ENCODE measurements around the gene SFRP5. TPM values are rescaled to one million over a fixed set of nuclear protein-coding genes. Genes with fewer than 3 reads are reported as not detected.

Gene SFRP5
- total and polyA plus RNA-seq, 2 of the 13 experiments (the other 11 are each of a cell fraction or from before 2014, with no cell fraction given): 0.32 to 1.7 TPM

DNA sequence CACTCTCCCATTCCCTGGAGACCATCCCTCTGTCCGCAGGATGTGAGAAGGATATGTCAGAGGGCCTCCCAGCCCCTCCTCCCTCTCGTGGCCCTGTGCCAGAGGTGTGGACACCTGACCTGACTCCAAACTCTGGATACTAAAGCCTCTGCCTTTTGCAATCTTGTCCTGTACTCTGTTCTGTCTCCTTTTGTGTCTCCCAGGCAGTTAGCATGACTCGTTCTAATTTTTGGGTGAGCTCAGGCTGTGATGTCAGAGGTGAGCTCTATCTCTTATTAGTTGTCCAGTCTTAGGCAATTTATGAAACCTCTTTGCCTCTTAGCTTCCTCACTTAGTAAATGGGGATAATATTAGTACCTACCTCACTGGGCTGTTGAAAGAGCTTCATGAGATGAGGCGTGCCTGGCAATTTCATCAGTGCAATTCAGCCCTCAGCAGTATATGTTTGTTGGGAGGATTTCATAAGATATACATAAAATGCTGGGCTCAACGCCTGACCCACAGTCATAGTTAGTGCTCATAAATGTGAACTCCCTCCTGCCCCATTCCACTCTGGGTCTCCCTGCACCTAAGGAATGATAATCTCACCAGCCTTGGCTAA lies 47.4 kb downstream of the SFRP5 start:
- intact Hi-C loops (cut with micrococcal nuclease; ENCODE audit: unreplicated experiment): no loop called here
- FAIRE-seq (no peak), ATAC-seq (peak; percentile 68)

DNA sequence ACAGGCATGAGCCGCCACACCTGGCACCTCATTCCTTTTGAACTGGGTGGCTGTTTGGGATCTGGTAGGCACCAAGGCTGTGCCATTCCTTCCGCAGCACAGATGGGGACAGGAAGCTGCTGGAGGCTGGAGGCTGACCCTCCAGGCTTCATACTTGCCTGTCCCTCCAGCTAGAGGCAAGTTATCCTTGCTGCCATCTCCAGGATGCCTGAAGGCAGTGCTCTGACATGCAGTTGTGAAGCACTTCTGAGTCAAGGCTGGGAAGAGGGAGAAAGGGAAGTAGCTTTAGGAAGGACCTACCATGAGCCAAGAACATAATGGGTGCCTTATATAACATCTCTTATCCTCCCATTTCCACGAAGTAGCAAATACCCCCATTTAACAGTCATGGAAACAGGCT lies 48.8 kb downstream of the SFRP5 start:
- BruUV-seq (replicated peaks): no TSS peak
- WGBS (ENCODE audit: low lambda C conversion rate): 8% methylated on average over 1 of the region's 3 CpGs
- no peak overlapping the region for H3K9ac ChIP-seq (ENCODE audit: insufficient read depth, low read depth, low read length)
- H3K79me2 ChIP-seq (ENCODE audit: insufficient read depth, low read length): no peaks in the 10 kb centered on the region
- no peak overlapping the region for H3K4me2 ChIP-seq (ENCODE audit: low read depth, low read length)
- no peak overlapping the region for H2AFZ ChIP-seq (ENCODE audit: low read length)
- DNase-seq (ENCODE audit: low spot score) (no peak), FAIRE-seq (no peak), ATAC-seq (no peak)
- no peaks in the 10 kb centered on the region for H3K36me3 ChIP-seq (replicated peaks in 1 of 2; ENCODE audit: control insufficient read depth in 1 of 2, insufficient read depth in 2 of 2, low read length in 2 of 2)
- 0 out of 5 replicates have a peak, but pooled peaks cover 0 to 3% of the 10 kb centered on the region in 2 experiments for H3K27me3 ChIP-seq (ENCODE audit: control insufficient read depth in 1 of 2, insufficient read depth in 2 of 2, low read length in 2 of 2)
- H4K20me1 ChIP-seq (ENCODE audit: insufficient read depth, low read length): no peaks in the 10 kb centered on the region
- H3K9me3 ChIP-seq (ENCODE audit: low read length): no peaks in the 10 kb centered on the region
- in situ Hi-C loops (cut with HindIII; ENCODE audit: extremely low pct_ligation_motif_present, low pct_unique_long_range_greater_than_20kb): no loop called here
- no peak overlapping the region for H3K4me3 ChIP-seq (replicated peaks in 1 of 3; ENCODE audit: insufficient read depth in 1 of 3, low read depth in 2 of 3, low read length in 3 of 3)
- CTCF ChIA-PET (ENCODE audit: low intra/inter-chr PET ratio, low total read pairs): no interaction called here
- H3K4me1 ChIP-seq (ENCODE audit: insufficient read depth, low read length): peaks cover 38% of the 10 kb centered on the region
- intact Hi-C loops (cut with micrococcal nuclease; ENCODE audit: unreplicated experiment): no loop called here
- POLR2A ChIA-PET: interaction anchor here (1.0 kb wide), 1 partner anchor 36 kb away, joined by 3 read pairs; the partner anchor contains the start of gene AVPI1
- no peak overlapping the region for H3K27ac ChIP-seq (ENCODE audit: extremely low read length, insufficient read depth, low read length)
- no peak for TF ChIP-seq CREB1 (IDR thresholded peaks at IDR 0.05)
- TF ChIP-seq CREB1 (CRISPR knock-in tag; IDR thresholded peaks at IDR 0.05): no peak
- TF ChIP-seq RXRA (CRISPR knock-in tag; IDR thresholded peaks at IDR 0.05): no peak
- TF ChIP-seq ZNF75D (CRISPR knock-in tag; IDR thresholded peaks at IDR 0.05; ENCODE audit: borderline replicate concordance): no peak
- no peak for TF ChIP-seq ZNF652 (CRISPR knock-in tag; IDR thresholded peaks at IDR 0.05; ENCODE audit: borderline replicate concordance, low read depth)
- TF ChIP-seq PRMT3 (CRISPR knock-in tag; IDR thresholded peaks at IDR 0.05; ENCODE audit: borderline replicate concordance, low read depth): no peak
- TF ChIP-seq HES4 (CRISPR knock-in tag; IDR thresholded peaks at IDR 0.05; ENCODE audit: borderline replicate concordance): no peak
- TF ChIP-seq TFE3 (CRISPR knock-in tag; IDR thresholded peaks at IDR 0.05): no peak
- TF ChIP-seq ZNF557 (CRISPR knock-in tag; IDR thresholded peaks at IDR 0.05): no peak

More for the DNA sequence above, 47.4 kb downstream of the SFRP5 start:
- BruUV-seq (replicated peaks): no TSS peak
- WGBS (ENCODE audit: low lambda C conversion rate): 2% methylated on average over 5 of the region's 5 CpGs
- DNase-seq (ENCODE audit: low spot score): peak; percentile 16
- Histone ChIP-seq H3K9ac (ENCODE audit: insufficient read depth, low read depth, low read length) (no peak overlapping the region), H3K4me3 (replicated peaks in 1 of 3; ENCODE audit: insufficient read depth in 1 of 3, low read depth in 2 of 3, low read length in 3 of 3) (no peak overlapping the region), H3K4me1 (ENCODE audit: insufficient read depth, low read length) (peaks cover 24% of the 10 kb centered on the region), H3K36me3 (replicated peaks in 1 of 2; ENCODE audit: control insufficient read depth in 1 of 2, insufficient read depth in 2 of 2, low read length in 2 of 2) (no peaks in the 10 kb centered on the region), H3K4me2 (ENCODE audit: low read depth, low read length) (no peak overlapping the region), H3K27me3 (ENCODE audit: control insufficient read depth in 1 of 2, insufficient read depth in 2 of 2, low read length in 2 of 2) (no peaks in the 10 kb centered on the region), H2AFZ (ENCODE audit: low read length) (no peak overlapping the region), H3K9me3 (ENCODE audit: low read length) (no peaks in the 10 kb centered on the region), H3K79me2 (ENCODE audit: insufficient read depth, low read length) (no peaks in the 10 kb centered on the region), H4K20me1 (ENCODE audit: insufficient read depth, low read length) (no peaks in the 10 kb centered on the region), H3K27ac (ENCODE audit: extremely low read length, insufficient read depth, low read length) (no peak overlapping the region)
- TF ChIP-seq RBM39 (IDR thresholded peaks at IDR 0.05; ENCODE audit: low read depth, low read length, poor library complexity, severe bottlenecking) (no peak), ZFP62 (CRISPR knock-in tag; IDR thresholded peaks at IDR 0.05) (no peak), MYNN (CRISPR knock-in tag; IDR thresholded peaks at IDR 0.05; ENCODE audit: low read depth) (no peak), PAWR (CRISPR knock-in tag; IDR thresholded peaks at IDR 0.05; ENCODE audit: borderline replicate concordance) (no peak), GLI4 (CRISPR knock-in tag; IDR thresholded peaks at IDR 0.05; ENCODE audit: borderline replicate concordance) (no peak), MAFG (CRISPR knock-in tag; IDR thresholded peaks at IDR 0.05) (no peak), ZNF749 (CRISPR knock-in tag; IDR thresholded peaks at IDR 0.05; ENCODE audit: borderline replicate concordance) (no peak), KLF13 (CRISPR knock-in tag; IDR thresholded peaks at IDR 0.05) (no peak), ZNF614 (CRISPR knock-in tag; IDR thresholded peaks at IDR 0.05; ENCODE audit: borderline replicate concordance) (no peak), ATM (IDR thresholded peaks at IDR 0.05; ENCODE audit: borderline replicate concordance) (no peak), HIVEP1 (CRISPR knock-in tag; IDR thresholded peaks at IDR 0.05) (no peak), SPEN (CRISPR knock-in tag; IDR thresholded peaks at IDR 0.05; ENCODE audit: low read depth) (no peak), ZNF484 (CRISPR knock-in tag; IDR thresholded peaks at IDR 0.05; ENCODE audit: borderline replicate concordance, low read depth) (no peak), JUNB (CRISPR knock-in tag; IDR thresholded peaks at IDR 0.05; ENCODE audit: borderline replicate concordance) (no peak), HCFC1 (IDR thresholded peaks at IDR 0.05; ENCODE audit: low read depth, low read length) (no peak)
- POLR2A ChIA-PET: interaction anchor here (1.5 kb wide), 1 partner anchor 12 kb away, joined by 4 read pairs; the partner anchor contains the start of gene ZFYVE27
- in situ Hi-C loops (cut with HindIII; ENCODE audit: extremely low pct_ligation_motif_present, low pct_unique_long_range_greater_than_20kb): no loop called here
- CTCF ChIA-PET (ENCODE audit: low intra/inter-chr PET ratio, low total read pairs): no interaction called here
